SW480 (cell line): ENCODE measurements around the gene SPACA5.
"Not testable (repeated sequence)": the region's sequence is repeated elsewhere in the genome, so short reads cannot be mapped to it uniquely, and the experiment has no call there.

ENCODE experiments used
- DNase-seq: peaks from one replicate; pipeline ENCODE4 v3.0.0-alpha.2; 2016; ENCODE audit warnings: low spot score

Gene SPACA5

GRCh38 chrX:48006688-48007087 is at the start of gene SPACA5:
SPACA5 (plus strand) TSS chrX:48006988; CDS start chrX:48007803, 815 bp downstream.
- DNase-seq: not testable (repeated sequence)

DNA sequence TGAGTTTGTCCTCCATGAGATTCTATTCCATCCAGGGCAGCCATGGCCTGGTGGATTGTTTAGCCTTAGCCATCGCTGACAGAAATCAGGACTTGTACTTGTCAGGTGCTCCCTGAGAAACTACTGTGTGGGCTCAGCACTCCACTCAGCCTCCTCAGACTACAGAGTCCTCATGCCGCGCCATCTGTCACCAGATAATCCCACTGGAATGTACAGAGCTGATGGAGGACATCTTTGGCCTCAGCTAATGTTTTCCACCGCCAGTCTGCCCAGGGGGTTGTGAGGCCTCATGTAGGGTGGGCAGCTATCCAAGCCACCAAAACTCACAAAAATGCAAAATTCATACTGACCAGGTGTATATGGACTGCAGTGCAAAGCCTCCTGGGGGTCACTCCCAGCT is 48.6 kb upstream of the SPACA5 start:
- not testable (repeated sequence) for DNase-seq

- peak; percentile 3 for DNase-seq
These were observed 47.9 kb upstream of the SPACA5 start for GRCh38 chrX:47958761-47959342.

DNA sequence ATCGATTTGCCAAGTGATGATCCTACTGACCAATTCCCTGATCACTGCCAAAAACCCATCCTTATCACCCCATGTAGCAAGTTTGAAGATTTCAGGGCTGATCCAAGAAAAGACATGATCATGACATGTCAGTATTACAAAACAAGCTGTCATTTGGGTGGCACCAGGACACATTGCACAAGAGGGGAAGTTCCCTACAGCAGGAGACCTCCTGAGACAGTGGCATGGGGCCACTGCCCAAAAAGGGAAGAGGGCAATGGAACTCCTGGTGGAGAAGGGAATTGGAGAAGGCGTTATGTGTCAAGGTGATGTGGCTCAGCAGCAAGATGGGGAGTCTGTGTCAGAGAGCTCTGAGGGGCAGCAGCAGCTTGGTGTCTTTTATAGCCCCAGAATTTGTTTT is 46.4 kb upstream of the SPACA5 start:
- no peak for DNase-seq

- not testable (repeated sequence) for DNase-seq
These were observed 45.0 kb upstream of the SPACA5 start for GRCh38 chrX:47961830-47962229.

DNA sequence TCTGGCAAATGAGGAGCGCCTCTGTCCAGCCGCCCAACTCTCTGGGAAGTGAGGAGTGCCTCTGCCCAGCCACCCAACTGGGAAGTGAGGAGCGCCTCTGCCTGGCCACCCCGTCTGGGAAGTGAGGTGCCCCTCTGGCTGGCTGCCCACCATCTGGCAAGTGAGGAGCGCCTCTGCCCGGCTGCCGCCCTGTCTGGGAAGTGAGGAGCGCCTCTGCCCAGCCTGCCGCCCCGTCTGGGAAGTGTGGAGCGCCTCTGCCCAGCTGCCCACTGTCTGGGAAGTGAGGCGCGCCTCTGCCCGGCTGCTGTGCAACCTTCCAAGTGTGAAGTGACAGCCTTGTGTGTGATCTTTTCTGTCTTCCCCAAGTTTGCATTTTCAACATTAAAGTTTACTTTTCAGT is 41.3 kb upstream of the SPACA5 start:
- not testable (repeated sequence) for DNase-seq

- DNase-seq: no peak
These were observed 33.6 kb upstream of the SPACA5 start for GRCh38 chrX:47973235-47973634.

GRCh38 chrX:47976254-47977151 is 30.3 kb upstream of the SPACA5 start:
- no peak for DNase-seq

DNA sequence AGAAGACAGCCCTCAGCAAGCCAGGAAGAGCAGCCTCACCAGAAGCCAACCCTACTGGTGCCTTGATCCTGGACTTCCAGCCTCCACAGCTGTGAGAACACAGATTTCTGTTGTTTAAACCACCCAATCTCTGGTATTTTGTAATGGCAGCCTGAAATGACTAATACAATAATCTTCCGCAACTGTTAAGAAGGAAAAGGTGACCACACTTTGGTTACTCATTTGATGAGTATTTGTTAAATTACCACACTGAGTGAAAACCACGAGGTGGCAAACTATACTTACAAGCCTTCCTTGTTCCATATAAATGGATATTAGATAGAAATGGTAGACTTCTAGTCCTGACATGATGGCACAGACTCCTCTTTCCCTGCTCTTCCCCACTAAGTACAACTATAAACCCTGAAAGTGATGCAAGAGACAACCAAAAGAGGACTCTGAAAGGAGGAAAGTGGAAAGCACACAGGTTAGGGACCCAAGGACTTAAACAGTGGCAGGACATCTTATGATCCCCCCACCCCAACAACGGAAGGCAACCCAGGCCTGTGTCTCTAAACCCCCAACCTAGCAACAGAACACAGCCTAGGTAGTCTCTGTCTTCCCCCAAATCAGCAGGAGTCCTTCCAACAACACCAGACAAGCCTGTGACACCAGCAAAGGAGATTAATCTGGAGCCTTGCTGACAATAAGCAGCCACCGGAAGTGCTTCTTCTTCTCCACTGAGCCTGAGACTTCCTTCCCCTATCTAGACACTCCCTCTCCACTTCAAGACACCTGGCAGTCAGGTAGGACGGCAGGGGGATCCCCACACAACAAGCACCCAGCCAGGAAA is 15.3 kb upstream of the SPACA5 start:
- DNase-seq: no peak

DNA sequence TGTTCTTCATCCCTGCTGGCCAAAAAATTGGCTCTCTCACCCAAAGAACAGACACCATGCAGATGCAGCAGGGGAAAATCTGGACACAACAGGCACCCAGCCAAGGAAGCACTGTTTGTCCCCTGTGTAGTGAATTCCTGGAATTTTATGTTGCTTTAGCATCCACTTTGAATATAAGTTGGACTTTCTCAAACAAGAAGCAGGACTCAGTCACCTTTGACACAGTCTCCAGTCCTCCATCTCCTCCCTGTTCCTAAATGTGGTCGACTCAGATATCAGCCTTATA is 14.8 kb upstream of the SPACA5 start:
- DNase-seq: no peak

GRCh38 chrX:47992669-47993068 is 14.1 kb upstream of the SPACA5 start:
- DNase-seq: no peak

- no peak for DNase-seq
These were observed 5.5 kb upstream of the SPACA5 start for GRCh38 chrX:48001260-48001659.

GRCh38 chrX:48002319-48002718 is 4.5 kb upstream of the SPACA5 start:
- no peak for DNase-seq

GRCh38 chrX:48002929-48003328 is 3.9 kb upstream of the SPACA5 start:
- no peak for DNase-seq

GRCh38 chrX:48003367-48003757 is 3.4 kb upstream of the SPACA5 start:
- no peak for DNase-seq

- DNase-seq: peak; percentile 88
These were observed 2.9 kb upstream of the SPACA5 start, which contains the start of gene ZNF182 for GRCh38 chrX:48003758-48004457. ZNF182 (minus strand) TSS chrX:48003989; CDS start chrX:48002609, 1,380 bp downstream.

- not testable (repeated sequence) for DNase-seq
These were observed 2.7 kb downstream of the SPACA5 start for GRCh38 chrX:48009445-48009960.

GRCh38 chrX:48016583-48017310 is 10.0 kb downstream of the SPACA5 start:
- not testable (repeated sequence) for DNase-seq

- not testable (repeated sequence) for DNase-seq
These were observed 13.1 kb downstream of the SPACA5 start for GRCh38 chrX:48019892-48020291.

DNA sequence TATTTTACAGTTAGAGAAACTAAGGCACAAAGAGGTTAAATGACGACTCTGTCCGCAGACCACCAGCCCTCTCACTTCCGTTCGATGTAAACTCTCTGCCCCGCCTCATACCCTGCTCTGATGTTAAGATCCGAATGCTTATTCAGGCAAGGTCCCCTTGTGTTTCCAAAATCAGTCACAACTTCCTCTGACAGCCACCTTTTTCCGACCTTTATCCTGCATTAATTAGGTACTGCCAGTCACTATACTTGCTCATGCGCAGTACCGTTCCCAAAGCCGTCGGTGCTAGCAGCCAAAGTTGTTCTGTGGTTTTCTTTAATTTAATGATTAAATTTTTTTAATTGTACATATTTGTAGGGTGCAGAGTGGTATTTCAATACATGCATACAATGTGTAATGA is 13.7 kb downstream of the SPACA5 start:
- DNase-seq: not testable (repeated sequence)
